Measurements from ENCODE around the gene MYBPC3. TPM values are rescaled to one million over a fixed set of nuclear protein-coding genes. Genes with fewer than 3 reads are reported as not detected.
A peak's percentile ranks its signal among the peaks of the same experiment; 100 is the strongest.

Gene MYBPC3
- polyA plus RNA-seq, 1 donor = 0.49 TPM

DNA sequence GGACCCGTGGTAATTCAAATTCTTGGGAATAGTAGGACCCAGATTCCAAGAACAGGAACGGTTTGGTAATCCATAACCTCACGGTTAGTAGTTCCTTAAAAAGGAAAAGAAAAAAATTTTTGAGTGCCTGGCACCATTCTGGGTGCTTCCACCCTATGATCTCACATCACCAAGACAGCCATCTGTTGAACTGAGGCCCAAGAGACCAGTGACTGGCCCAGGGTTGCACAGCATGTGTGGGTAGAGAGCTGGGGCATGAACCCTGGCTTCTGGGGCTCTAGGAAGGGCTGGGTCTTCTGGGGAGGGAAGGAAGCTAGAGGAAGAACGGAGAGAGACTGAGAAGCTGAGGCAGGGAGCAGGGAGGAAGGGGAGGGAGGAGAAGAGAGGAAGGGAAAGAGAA is 30.6 kb upstream of the MYBPC3 start:
- no peak for DNase-seq

DNA sequence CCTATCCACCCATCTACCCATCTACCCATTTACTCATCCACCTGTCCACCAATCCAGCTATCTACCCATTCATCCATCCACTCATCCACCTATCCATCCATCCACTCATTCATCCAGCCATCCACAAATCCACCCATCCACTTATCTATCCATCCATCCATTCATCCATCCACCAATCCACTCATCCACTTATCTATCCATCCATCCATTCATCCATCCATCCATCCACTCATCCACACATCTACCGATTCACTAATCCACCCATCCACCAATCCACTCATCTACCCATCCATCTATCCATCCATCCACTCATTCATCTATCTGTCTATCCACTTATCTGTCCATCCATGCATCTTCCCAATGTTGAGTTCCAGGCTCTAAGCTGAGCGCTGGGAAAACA is 27.6 kb upstream of the MYBPC3 start:
- no peak for DNase-seq

DNA sequence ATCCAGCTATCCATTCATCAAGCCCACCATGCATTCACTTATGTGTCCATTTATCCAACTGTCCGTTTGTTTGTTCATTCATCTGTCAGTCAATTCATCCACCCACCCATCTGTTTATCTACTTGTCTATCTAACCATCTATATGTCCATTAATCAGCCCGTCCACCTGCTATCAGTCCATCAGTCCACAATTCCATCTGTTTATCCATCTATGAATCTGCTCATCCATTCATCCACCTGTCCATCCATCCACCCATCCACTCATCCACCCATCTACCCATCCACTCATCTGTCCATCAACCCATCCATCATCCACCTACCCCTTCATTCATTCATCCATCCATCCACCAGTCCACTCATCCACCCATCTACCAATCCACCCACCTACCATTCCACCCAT is 26.8 kb upstream of the MYBPC3 start:
- DNase-seq = no peak

DNA sequence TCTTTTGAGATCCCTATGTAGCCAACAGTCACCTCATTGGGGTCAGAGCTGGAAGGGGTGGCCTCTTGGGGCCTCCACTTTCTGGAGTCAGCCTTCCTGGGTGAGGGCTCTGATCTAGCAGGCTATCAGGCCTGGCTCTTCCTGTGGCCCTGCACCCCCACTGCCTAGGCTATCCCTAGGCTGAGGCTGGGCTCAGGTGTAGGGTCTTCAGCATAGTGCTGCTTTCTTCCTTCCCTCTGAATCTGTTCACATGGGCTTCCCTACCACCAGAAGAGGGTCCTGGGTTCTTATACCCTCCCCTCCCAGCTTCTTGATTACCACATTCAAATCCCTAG is 26.3 kb upstream of the MYBPC3 start:
- no peak for DNase-seq

DNA sequence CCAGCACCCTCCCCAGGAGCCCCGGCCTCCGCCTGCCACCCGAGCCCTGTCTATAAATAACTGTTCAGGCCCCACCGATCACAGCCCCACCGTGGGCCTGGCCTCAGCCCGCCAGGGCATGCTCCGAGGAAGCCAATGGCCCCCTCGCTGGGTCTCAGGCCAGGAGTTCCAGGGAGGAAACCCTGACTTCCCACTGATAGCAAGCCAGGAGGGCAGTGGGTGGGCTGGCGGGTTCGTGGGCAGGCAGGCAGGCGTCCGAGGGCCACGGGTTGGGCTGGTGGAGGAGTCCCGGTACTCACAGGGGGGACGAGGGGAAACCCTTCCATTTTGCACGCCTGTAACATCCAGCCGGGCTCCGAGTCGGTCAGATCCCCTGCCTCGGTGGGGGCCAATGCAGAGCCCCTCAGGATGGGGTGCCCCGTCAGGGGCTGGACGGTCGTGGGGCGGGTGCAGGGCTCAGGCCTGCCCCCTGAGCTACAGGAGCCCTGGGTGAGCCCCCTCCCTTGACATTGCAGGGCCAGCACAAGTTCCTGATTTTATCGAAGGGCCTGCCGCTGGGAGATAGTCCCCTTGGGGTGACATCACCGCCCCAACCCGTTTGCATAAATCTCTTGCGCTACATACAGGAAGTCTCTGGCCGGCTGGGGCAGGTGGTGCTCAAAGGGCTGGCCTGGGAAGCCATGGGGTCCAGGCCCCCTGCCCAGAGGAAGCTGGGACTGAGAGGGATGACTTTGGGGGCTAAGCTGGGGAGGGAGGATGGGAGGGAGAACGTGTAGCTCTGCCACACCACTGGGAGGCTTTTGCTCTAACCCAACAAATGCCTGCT is 25.7 kb upstream of the MYBPC3 start, which contains the start of gene SPI1:
SPI1 (minus strand) TSS at position 538 of the 826 bp plus-strand sequence; CDS start at position 344, 194 bp downstream.
- no peak for DNase-seq

DNA sequence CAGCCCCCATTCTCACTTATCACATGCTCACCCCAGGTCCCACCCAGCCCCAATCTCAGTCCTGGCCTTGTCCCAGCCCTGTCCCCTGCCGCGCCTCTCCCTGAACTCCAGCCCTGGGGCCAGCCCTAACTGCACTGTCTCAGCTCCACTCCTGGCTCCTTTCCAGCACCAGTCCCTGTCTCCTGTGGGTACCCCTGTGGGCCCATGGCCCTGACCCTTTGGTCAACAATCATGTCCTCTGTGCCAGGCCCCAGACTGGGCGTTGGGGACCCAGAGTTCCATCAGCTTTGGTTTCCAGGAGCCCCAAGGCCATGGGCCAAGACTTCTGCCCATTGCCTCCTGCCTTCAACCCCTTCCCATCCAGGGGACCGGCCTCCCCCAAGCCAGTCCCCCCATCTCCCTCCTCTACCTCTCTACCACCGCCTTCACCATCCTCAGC is 25.1 kb upstream of the MYBPC3 start:
- DNase-seq = no peak

DNA sequence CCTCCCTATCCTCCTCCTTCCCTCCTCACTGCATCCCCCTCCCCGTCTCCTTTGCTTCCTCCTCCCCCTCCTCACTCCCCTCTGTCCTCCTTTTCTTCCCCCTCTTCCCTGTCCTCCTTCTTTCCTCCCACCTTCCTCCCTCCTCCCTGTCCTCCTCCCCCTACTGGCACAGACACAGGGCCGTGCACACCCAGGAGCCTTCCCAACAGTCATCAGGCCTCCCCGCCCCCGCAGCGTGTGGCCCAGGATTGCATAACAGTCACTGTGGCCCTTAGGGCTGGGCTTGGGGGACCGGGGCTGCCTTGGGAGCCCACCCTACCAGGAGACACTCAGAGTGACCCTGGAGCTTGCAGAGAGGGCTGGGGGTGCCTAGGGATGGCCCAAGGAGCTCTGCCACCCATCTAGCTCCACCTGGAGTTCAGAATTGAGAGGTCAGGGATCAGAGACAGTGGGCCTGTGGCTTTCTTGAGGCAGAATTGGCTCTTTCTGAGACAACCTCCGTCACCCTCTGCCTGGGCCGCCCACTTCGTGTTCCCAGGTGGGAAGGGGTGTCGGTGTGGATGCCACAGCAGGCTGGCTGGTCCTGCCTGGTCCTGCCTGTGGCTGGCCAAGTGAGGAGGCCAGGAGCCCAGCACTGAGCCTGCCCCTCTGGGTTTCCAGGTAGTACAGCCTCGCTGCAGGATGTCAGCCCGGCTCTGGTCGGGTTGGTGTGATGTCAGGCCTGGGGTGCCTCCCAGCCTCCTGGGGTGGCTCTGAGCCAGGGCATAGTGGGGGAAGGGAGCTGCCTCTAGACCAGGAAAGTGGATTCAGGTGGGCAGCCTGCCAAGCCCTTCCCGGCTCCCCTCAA is 24.2 kb upstream of the MYBPC3 start:
- no peak for DNase-seq

DNA sequence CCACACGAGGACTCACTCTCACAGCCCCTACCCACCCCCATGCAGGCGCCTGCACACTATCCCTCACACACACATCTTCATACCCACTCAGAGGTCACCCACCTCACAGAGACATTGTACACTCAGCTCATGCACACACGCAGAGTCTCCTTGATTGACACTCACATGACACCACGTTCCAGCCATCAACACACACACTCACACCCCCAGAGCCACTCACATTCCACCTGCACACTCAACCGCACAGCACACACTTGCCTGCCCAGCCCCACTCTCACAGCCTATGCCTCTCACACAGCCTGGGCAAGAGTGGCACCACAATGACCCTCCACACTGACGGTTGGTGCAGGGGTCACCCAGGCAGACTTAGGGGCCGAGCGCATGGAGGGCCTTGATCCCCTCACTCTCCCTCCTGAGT is 23.6 kb upstream of the MYBPC3 start:
- no peak for DNase-seq

DNA sequence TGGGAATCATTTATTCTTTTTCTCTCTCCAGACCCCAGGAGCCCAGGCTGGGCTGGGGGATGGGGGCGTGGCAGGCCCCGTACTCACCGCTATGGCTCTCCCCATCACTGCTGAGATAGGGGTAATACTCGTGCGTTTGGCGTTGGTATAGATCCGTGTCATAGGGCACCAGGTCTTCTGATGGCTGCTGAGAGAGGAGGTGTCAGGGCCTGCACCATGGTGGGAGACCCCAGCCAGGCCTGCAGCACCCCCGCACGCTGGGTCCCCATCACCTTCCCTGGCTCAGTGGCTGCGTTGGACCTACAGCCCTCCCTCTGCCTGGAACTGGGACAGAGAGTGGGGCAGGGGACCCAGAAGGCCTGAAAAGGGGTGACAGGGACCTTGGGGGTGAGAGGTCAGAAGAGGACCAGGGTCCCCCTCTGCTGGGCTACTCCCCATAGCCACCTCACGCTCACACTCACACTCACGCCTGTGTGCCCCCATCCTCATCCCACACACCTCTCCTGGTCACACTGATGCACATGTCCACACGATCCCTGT is 23.1 kb upstream of the MYBPC3 start:
- no peak for DNase-seq

DNA sequence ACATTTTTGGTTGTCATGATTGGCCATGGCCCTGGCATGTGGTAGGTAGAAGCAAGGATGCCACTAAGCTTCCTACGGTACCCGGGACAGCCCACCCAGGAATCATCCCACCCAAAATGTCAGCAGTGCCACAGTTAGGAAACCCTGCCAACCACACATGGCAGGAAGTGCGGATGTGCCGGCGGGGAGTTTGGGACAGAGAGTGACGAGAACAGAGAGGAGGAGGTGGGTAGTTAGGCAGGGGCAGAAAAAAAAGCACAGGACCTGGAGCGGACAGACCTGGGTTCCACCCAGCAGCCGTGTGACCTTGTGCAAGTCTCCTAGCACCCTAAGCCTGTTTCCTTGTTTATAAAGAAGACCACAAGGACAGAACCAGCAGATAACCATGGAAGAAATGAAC is 22.5 kb upstream of the MYBPC3 start:
- no peak for DNase-seq

DNA sequence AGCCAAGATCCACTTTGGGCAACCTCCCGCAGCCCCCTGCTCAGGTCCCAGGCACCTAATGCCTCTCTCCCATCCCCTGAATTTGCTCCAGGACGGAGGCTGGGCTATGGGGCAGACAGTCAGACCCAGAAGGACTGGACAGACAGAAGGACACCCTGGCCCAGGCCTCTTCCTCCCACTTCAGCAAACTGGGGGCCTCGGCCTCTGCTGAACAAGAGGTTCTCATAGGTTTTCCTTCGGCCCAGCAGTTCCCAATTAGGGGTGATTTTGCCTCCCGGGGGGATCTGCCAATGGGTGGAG is 22.2 kb upstream of the MYBPC3 start:
- DNase-seq = no peak

DNA sequence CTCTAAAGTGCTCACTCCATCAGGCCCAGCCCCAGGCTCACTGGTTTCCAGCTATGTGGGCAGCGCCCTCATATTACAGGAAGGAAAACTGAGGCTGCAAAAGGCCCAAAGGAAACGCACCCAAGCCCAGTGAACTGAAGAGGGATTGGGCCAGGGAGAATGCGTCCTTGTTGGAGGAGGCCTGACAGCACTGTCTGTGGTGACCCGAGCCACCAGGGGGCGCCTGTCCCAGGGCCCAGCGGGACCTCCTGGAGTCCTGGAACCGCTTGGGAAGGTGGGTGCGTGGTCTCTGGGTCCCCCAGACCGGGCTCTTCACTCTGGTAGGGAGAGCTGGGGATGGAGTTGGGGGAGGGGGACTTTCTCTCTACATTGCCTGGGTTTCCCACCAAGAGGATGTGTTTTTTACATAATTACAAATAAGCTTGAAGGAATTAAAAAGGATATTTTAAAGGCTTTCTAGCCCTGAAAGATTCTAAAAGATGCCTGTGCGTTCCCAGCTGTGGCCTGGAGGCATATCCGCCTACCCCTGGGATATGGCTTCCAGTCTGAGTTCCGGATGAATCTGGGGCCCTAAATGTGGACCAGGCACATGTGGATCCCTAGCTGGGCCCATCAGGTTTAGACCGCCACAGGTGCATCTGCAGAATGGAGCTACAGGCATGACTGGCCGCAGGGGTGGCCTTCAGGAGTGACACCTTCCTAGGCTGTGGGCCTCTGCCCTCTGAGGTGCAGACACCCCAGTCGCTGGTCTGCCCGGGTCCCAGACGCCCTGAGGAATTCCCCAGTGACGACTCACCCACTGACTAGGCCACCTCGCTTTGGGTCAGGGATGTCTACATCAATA is 21.6 kb upstream of the MYBPC3 start:
- peak; percentile 73 for DNase-seq

DNA sequence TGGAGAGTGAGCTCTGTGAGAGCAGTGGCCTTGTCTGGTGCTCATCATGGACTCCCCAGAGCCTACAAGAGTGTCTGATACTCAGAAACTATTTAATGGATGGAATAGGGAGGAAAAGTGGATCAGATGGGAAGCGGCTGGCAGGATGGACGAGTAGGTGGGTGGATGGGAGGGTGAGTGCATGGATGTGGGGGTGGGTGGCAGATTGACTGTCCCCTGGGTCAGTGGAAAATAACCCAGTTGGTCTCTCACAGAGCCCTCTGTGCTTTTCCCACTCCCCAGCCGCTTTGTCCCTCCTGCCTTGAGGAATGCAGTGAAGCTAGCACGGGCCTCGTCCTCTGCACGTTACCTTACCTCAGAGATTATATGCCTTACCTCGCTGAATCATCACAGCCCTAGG is 19.9 kb upstream of the MYBPC3 start:
- no peak for DNase-seq

DNA sequence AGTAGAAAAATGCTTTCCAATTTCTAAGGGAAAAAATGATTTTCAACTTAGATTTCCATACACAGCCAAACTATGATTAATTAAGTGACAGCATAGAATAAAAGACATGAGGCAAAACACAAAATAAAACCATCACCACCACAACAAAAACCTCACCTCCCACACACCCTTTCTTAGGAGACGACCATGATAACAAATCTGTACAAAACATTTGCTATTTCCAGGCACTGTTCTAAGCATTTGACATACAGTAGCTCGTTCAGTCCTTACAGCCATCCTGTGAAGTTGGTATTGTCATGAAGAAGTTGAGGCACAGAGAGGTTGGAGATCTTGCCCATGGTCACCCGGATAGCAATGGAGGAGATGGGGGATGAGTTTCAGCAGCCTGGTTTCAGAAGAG is 17.2 kb upstream of the MYBPC3 start:
- no peak for DNase-seq

DNA sequence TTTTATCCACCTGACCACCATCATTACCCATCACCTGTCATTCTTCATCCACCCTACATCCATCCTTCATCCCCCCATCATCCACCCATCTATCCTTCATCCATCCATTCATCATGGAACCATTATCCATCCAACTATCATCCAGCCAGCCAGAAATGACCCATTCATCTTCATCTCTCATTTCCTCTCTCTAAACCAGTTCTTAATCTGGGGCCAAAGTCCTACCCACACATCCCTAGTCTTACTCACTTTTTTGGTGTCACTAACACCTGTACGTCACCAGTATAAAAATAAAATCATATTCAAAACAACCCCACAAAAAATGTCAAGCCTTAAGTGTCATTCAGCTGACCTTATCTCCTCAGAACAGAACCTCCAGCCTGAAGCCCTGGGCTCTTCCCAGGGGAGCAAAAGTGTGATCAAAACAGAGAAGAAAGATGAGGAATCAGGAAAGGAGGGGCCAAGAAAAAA is 13.6 kb upstream of the MYBPC3 start:
- no peak for DNase-seq

DNA sequence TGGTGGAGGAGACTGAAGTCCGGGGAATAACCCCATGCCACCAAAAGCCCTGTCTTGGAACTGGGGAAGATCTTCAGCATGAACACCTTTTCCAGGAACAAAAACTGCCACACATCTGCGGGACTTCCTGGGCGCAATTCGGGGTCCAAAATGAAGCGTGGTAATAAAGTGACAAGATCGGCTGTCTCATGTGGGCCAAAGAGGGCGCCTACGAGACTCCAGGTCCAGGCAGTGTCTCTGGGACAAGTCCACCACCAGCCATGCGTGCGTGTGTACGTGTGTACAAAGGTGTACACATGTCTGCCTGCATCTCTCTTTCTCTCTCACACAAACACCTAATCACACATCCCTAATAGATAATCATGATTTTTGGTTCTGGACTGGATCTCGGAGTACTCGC is 8.9 kb upstream of the MYBPC3 start:
- DNase-seq = no peak

DNA sequence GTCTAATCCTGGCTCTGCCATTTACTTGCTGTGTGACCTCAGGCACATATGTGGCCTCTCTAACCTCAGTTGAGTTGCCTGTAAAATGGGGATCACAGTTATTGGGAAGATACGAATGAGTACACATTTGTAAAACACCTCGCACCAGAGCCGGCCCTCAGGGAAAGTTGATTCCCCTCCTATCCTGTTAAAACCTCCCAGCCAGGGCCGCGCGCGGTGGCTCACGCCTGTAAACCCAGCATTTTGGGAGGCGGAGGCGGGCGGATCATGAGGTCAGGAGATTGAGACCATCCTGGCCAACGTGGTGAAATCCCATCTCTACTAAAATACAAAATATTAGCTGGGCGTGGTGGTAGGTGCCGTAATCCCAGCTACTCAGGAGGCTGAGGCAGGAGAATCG is 7.8 kb upstream of the MYBPC3 start:
- DNase-seq = no peak

DNA sequence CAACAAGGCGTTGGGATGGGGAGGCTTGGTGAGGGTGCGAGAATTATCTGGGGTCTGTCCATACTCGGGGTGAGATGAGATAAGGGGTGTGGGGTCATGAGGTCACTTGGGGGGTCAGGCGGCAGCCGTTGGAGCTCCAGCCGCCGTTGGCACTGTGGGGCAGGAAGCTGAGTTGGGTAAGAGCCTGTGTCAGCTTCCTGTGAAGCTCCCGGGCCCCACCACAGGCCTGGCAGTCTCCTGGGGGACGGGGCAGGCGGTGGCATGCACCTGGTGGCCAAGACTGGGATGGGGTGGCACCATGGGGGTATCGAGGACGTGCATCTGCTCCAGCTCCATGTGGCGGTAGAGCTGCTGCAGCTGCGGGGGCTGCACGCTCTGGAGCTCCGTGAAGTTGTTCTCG is 7.1 kb upstream of the MYBPC3 start:
- DNase-seq = no peak

DNA sequence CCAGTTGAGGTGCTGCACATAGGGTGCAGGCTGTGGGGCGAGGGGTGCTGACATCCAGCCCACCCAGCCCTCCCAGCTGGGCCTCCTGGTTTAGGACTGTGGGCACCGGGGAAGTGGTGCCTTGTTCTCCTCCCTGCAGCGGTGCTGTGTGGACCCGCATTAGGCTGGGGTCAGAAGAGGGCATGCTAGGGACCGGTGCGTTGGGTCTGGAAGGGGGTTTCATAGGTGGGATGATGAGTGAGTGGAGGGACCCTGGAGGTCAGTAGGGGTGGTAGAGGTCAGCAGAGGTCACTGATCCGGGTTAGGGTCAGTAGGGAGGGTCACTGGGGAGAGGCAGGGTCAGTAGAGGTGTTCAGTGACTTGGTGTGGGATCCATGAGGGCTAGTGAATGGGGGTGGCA is 6.7 kb upstream of the MYBPC3 start:
- no peak for DNase-seq

DNA sequence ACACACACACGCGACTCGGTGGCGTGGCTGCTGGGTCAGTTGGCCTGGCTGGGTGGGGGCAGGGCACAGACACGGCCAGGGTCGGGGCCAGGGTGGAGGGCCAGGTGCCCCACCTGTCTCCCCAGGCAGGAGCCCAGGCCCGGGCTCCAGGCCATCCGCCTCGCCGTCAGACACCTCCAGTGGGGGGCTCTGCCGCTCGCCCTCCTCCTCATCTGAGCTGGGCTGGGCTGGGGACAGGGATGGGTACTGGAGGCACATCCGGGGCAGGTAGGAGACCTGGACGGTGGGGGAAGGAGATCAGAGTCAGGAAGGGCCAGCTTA is 6.2 kb upstream of the MYBPC3 start:
- no peak for DNase-seq

DNA sequence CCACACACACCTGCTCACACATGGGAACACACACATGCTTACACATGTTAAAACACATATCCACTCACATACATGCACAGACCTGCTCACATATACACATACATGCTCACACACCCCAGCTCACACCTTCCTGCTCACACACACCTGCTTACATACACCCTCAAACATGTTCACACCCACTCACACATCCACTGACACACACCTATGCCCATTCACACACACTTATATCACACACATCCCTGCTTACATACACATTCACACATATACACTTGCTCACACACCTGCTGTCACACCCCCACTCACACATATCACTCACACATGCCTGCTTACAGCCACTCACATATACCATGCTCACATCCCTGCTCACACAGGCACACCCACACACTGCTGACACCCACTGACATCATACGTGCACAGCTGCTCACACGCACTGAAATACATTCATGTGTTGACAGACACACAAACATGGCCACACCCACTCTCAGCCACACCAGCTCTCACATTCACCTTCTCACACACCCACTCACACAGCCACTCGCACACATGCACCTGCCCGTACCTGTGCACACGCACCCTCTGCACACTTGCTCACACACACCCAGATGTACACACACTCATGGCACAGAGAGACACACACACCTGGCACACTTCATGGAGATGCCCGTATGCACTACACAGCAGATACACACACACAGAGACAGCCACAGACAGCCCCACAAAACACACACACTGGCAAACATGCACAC is 5.7 kb upstream of the MYBPC3 start:
- no peak for DNase-seq

DNA sequence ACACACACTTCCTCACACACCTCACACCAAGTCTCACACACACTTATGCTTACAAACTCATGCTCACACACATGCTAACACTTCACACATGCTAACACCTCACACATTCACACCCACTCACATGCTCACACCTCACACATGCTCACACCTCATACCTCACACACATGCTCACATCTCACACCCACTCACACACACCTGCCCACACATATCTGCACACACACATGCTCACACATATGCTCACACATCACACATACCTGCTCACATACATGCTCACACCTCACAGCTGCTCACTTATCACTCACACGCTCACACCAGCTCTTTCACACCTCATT is 4.5 kb upstream of the MYBPC3 start:
- no peak for DNase-seq

Data from hindlimb muscle (tissue), 1 donor.